ENCODE measurements around the gene TPM2.

The TPM2 gene

DNA sequence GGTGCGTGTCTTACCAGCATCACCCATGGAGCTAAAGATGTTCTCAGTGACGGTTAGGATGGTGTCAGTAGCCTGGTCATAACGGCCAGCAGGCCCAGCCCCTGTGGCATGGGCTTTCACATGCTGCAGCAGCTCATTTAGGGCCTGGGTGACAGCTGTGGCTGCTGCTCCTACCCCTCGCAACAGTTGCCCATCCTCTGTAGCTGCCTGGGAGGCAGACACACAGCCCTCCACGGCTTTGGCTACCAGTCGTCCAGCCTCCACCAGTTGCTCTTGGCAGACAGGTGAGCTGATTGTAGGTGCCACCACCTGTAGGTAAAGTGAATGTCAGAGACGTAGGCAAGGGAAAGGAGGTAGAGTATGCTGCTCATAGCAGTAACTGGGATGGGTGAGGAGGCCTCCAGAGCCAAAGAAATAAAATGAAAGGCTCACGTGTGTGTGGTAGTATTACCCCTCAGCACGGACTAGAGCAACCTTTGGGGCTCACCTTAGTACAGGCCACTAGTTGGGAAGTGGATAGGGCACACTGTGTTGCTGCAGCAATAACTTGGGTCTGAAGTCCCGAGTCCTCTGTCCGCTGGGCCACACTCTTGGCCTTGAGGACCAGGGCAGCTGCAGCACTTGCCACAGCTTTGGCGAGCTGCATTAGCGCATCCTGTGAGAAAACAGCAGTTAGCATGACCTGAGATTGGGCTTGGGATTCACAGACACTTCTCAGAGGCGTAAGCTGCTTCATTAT is 27.6 kb upstream of the TPM2 start:
- no peak for DNase-seq

DNA sequence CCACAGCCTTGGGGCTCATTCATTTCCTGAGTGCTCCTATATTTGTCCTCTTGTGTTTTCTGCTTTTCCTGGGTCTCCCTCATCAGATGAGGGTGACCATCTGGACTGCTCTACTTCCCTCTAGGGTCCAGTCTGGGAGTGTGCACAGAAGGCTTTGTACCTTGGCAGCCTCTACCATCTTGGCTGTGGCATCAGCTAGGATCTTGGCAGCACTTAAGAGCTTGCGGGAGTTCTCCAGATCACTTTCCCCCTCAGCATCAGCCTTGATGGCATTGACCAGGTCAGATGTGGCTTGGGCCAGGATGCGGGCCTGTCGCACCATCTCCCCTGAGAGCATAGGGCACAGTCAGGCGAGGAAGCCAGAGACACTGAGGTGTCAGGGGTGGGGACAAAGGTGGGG is 26.5 kb upstream of the TPM2 start:
- DNase-seq = no peak

DNA sequence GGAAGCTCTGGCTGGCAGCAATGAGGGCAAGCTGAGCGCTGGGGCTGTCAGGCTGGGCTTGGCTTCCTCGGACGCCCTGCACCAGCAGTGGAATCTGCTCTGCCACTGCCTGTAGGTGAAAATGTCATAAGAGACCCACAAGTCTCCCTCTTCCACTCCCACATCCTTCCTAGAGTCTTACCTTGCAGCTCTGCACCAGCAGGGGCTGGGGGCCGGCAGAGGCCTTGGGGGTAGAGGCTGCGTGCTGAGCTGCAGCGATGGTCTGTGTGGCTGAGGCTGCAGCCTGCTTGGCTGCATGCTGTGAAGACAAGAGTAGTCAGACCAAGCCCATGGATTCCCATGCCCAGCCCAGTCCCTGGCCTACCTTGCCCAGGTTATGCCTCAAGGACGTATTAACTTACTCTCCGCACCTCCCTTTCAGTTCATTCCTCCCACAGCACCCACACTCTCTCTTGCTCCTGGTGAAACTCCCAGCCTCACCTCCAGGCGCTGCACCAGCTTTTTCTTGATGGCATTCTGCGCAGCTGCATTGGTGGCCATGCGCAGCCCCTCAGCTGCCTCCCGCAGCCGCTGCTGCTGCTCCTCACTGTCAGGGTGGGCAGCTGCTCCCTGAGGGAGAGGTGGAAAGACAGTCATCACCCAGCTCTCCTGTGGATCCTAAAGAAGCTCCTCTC is 25.0 kb upstream of the TPM2 start:
- no peak for DNase-seq

DNA sequence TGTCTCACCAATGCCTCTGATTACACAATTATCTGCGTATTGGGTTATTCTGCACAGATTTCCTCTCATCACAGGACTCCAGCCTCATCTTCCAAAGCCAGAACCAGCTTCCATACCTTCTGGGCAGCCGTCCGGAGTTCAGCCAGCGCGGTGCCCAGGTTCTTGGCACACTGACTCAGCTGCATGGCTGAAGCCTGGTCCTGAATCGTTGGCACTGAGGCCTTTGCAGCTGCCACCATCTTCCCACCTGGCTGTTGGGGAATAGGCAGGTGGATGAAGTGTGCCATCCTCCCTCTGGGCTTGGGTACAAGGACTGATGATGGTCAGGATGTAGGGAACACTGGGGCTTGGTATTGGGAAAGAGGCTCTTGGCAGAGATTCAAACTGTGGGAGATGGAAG is 24.4 kb upstream of the TPM2 start:
- no peak for DNase-seq

DNA sequence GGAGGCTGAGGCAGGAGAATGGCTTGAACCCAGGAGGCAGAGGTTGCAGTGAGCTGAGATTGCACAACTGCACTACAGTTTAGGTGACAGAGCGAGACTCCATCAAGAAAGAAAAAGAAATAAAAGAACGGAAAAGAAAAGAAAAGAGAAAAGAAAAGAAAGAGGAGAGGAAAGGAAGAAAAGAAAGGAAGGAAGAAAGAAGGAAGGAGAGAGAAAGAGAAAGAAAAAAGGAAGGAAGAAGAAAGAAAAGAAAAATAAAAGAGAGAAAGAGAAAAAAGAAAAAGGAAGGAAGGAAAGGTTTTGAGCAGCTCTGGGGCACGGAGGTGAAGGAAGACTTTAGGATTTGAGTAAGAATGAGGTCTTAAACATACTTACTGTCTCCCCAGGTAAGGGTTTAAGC is 23.9 kb upstream of the TPM2 start:
- no peak for DNase-seq

DNA sequence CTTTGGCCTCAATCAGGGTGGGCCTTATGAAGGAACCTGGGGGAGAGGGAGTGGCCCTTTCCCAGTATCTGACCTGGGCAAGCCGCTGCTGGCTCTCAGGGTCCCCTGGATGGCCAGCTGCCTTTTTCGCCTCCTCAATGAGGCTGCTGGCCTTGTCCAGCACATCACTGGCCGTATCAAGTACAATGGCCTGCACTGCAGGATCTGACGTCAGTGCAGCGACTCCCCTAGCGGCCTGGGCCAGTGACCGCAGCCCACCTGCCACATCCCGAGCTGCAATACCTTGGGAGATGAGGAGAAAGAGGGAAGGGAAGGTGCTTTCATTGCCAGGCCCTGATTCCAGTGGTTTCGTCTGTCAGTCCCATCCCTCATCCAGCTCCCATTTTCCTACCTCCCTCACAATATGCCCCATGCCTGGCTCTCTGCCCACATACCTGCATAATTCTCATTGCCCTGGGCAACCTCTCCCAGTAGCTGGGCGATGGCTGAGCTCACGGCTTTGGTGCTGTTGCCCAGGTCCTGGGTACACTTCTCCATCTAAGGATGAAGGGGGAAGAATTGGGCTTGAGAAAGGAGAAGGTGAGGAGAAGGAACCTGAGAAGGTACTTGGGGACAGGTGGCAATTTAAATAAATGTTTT is 23.2 kb upstream of the TPM2 start:
- DNase-seq = no peak

DNA sequence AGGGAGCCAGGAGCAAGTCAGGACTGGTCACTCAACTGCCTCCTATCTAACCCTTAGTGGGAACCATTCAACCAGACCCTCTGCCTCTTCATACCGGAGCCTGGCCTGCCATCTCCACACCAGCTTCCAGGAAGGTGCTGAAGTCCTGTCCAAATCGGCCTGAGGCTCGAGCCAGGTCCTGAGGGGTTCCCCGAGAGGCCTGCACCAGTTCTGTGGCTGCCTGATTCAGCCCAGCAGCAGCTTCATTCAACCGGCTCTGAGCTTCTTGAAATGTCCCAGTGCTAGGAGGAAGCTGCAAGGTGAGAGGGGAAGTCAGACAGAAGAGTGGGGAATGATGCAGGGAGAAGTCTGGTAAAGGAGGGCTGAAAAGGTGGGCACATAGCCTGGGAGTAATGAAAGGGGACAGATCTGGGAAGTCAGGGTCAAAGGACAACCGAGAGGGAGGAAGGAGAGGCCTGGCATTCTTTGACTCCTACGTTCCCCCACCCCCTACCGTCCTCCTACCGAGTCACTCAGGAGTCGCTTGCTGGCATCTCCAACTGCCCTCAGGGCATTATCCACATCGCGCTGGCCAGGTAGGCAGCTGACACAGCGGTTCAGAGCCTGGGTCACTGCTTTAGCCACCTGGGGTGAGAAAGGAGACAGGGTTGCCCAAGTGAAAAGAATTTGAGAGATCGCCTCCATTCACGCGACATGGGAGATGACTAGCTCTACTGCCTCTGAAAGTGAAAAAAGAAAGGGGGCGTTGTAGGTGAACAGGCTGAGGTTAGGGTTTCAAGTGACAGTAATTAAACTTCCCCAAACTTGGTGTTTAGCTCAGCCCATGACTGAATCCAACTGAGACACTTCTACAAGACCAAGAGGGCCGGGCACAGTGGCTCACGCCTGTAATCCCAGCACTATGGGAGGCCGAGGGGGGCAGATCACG is 22.0 kb upstream of the TPM2 start:
- DNase-seq = no peak

DNA sequence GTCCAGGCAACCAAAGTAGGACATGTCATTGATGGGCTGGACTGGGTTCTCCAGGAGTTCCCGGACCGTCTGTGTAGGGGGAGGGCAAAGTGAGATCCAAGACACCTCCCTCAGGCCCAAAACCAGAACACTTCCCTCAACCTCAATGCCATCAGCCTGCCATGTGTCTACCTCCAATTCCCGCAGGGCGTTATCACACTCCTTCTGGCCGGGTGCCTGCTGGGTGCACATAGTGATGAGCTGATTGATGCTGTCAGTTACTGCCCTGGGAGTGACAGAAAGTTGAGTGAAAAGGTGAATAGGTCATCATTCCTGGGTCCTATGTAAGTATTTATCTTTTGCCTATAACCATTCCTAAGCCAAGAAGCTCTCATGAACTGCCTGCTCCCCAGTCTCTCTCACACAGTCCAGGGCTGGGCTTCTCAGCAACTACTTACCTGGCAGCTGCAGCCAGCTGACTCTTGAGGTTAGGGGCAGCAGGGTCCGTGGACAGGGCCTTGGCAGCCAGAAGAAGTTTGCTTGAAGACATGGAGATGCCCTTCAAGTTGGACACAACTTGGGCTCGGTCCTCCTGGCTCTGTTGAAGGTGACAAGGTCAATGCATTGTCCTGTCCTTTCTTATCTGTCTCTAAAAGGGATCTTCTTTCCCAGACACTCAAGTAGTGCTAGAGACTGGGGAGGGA is 21.2 kb upstream of the TPM2 start:
- no peak for DNase-seq

DNA sequence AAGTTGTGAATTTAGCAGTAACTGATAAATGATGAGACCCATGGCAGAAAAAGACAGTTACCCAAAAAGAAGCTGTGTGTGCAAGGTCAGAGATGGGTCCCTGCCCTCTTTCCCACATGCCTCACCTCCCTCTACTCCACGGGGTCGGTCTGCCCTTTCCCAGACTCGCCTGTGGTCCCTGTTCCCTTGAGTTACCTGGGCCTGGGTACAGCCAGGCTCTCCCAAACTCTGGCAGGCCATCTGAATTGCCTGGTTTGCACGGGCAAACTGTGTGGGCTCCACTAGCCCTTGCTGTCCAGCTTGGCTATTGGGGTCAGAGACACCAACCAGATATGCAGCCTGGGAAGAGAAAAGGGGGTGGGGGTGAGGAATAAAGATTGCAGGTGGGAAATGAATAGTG is 18.4 kb upstream of the TPM2 start:
- no peak for DNase-seq

DNA sequence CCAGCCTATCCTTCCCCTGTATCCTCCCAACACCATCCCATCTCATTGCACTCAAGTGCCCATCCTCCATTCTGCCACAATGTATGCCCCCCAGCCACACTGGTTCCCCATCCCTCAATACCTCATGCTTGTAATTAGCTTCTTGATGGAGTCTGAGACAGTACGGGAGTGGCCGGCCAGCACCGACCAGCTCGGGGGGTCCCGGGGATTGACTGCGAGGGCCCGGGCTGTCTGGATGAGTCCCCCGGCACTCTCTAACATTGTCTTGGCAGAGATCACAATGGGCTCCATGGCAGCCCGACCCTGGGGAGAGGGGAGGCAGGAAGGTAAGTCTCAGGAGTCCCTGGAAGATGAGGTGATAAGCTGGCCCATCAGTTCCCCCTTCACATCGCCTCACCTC is 17.2 kb upstream of the TPM2 start:
- DNase-seq = no peak

DNA sequence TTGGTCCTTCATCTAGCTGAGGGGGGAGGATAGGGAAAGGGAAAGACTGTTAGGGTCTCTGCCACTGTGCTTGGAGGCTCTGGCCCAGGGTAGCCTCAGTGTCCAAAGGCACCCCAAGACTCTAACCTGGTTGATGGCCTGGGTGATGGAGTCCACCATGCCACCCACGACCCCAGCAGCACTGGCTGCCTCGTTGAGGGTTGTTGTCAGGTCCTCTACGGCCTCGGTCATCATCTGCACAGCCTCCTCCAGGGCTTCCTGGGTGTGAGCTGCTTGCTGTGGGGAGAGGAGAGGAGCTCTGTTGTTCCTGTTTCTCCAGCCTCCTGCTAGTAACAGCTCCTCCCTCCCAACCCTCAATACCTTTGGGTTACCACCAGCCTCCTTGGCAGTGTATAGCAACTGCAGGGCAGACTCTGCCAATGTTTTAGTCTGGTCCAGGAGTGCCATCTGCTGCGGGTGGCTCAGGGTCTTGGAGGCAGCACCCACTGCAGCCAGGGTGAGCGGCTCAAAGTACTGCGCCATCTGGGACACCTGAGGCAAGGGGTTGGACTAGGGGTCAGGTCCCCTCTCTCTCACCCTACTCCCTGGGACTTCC is 16.2 kb upstream of the TPM2 start:
- DNase-seq = no peak

DNA sequence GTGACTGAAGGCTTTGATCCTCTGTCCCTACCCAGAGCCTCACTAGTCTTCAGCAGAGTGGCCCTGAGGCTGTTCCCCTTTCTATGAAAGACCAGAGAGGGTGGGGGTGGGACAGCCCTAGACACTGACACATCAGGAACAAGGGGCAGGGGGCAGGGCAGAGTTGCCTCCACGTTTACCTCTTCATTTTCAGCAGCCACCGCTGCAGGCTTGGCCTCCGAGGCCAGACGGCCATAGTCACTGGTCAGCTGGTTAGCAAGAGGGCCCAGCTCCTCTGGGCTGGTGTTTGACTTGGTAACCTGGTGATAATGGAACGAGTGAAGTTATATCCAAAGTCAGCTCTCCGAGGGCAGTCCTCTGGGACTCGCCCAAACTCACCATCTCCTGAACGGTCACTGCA is 15.6 kb upstream of the TPM2 start:
- DNase-seq = no peak

DNA sequence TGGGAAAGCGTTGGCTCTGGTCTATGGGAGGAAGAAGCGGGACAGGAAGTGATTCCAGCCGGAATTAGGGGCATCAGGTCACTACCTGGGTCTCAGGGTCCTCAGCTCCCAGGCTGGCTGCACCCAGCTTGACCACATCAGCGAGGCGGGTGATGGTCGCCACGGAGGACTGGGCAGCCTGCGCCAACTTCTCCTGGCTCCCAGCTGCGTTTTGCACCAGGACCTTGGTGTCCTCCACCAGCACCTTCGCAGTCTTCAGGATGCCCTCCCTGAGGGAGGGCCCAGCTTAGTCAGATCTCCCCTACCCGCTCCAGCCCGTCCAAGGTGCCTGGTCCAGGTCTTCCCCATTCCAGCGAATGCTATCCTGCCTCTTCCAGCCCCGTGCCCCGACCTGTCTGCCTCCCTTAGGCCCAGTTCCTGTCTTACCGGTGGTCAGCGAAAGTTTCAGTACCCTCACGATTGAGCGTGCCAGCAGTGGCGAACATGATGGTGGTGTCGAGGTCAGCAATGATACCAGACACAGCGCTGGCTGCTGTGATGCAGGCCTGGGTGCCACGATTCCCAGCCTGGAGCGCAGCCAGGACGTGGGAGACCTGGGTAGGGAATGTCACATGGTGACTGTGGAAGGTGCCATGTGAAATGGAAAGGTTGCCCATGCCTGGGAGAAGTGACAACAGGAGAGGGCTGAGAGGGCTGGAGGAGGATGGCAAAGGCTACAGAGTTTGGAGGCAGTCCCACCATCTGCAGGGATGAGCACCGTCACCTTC is 14.4 kb upstream of the TPM2 start:
- no peak for DNase-seq

DNA sequence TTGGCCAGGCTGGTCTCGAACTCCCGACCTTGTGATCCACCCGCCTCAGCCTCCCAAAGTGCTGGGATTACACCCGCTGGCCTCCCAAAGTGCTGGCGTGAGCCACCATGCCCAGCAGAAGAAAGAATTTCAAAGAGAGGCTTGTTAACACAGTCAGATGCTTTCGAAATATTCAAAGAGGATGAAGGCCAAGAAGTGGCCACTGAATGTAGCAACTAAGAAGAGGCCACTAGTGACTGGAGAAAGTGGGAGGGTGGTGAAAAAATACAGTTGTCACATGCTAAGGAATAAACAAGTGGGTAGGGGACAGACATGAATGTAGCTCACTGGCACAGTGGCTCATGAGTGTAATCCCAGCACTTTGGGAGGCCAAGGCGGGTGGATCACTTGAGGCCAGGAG is 13.0 kb upstream of the TPM2 start:
- no peak for DNase-seq

DNA sequence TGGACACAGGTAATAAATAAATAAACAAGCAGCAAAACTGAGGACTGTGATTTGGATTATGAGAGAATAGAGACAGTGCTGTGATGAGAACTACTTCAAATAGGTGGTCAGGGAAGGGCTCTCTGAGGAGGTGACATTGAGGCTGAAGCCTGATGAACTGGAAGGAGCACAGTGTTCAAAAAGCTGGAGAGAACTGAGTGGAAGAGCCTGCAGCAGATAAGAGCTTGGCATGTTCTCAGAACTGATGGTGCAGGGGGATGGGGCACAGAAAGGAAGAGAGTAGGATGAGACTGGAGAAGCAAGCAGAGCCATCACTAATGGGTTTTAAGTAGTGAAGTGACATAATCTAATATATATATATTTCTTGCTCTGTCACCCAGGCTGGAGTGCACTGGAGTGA is 11.2 kb upstream of the TPM2 start:
- no peak for DNase-seq

DNA sequence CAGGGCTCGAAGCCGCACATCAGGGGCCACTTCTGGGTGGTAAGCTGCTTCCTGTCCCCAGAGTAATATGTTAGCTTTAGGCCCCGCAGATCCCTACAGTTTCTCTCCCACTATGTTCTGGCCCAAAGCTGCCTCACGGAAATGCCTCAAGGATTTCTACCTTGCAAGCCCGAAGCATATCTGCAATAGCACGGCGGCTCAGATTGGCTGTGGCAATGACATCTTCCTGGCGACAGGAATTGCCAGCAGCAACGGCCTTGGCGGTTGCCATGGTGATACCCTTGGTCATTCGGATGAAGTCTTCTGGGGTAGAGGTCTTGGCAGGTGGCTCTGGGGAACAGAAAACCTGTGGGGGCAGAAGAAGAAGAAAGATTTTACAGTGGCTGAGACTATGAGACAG is 10.3 kb upstream of the TPM2 start:
- no peak for DNase-seq

DNA sequence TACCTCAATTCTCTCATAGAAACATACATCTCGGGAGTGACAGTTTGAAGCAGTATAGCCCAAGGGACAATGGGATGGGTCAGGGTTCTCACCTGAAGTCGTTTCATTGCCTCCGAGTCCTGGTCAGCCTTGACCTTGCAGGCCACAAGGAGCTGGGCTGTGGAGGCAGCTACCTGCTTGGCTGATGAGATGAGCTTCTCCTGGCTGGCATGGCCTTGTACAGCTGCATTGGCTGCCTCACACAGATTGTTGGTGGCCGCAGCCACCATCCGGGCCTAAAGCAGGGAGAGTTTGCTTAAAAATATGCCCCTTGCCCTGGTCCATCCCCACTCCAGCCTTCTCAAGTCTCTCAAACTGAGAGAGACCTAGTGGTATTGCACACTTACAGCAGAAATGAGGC is 8.5 kb upstream of the TPM2 start:
- no peak for DNase-seq

DNA sequence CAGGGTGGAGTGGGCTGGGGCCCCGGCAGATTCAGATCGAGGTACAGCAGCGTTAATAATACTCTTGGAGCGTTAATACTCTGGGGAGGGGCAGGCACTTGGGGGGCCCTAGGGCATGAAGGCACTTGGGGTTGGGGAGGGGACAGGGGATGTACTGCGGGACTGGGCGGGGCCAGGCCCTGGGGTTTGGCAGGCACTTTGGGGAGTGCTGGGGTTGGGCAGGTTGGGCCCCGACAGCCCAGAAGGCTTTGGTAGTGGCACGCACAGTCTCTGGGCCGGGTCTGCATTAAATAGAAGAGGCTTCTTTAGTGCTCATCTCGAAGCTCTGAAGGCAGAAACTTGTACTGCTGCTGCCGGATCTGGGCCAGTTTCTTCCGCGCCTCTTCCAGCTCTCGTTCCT is 7.8 kb upstream of the TPM2 start:
- no peak for DNase-seq

DNA sequence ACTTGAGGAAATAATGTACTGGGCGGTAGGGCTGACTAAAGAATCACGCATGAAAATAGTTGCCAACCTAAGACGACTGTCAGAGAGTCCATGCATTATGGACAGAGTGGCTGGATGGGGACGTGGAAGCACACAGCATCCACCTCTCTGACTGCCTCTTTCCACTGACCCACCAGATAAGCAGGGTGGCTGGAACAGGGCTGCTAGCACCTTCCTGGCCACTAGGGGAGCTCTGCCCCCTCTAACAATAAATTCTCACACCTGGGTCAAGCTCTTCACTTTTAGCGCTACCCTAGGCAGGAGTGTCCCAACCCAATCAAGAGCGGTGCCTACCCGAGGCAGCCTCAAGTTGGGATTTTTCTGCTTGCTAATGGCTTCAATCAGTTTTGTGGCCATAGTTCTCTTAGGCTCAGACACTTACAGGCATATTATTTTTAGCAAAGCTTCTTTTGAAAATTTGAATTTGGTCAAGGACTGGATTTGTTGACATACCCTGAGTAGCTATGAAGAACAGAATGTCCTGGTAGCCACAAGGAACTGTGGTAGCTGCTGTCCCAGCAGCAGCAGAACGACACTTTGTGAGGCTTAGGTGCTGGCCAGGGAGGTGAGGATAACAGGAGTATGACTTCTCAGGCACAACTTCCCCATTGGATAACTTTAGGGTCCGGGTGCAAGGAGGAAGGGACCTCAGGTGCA is 6.9 kb upstream of the TPM2 start:
- DNase-seq = peak; percentile 35

DNA sequence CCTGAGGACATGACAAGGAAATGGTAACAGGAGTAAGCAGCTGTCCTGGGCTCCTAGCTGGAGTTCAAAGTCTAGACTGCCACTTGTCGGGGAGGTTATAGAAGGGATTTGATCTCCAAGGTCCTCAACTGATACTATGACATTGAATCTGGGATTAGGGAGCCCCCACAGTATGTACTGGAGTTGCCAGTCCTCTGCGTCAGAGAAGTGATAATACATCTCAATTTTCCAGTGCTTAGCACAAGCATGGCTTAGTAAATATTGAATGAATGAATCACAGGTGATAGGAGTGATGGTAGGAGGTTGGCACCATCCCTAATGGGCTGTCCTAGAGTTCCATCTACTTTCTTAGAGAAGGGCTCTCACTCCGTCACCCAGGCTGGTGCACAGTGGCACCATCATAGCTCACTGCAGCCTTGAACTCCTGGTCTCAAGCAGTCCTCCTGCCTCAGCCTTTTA is 6.2 kb upstream of the TPM2 start:
- DNase-seq = no peak
